HG02884 (cell line): ENCODE results near the gene RBFOX2.
"Not testable (repeated sequence)": the region's sequence is repeated elsewhere in the genome, so short reads cannot be mapped to it uniquely, and the experiment has no call there.

Experiments used
- ATAC-seq: cut with Tn5 transposase; IDR thresholded peaks from one replicate; pipeline ENCODE4 v1.9.1; 2021; ENCODE audit warnings: mild to moderate bottlenecking, moderate library complexity; ENCODE audit not compliant: unreplicated experiment

RBFOX2 gene

GRCh38 chr22:35838855-35839576 is 189.6 kb downstream of the RBFOX2 start:
- ATAC-seq = no peak

DNA sequence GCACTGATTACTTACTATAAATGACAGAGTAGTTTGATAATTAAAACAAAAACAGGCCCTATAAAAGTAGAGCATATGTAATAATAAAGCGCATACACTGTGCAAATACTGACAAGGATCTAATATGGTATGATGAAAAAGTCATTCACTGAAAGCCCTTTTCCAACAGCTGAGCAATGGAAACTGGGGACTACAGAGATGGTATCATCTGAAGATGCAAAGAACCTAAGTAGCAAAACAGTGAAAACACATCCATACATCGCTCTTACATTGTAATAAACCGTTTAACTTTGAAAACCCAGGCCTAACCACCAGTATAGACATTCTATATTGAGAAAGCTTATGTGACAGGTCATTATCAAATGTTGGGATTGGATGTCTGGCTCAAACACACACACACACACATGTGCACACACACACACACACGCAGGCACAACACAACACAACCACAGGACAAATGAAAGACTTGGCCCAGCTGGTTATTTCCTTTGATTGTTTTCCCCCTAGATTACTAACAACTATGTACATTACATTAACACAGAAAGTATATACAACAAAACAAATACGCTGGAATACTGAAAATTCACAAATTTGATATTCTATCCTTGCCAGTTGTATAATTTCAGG is 191.4 kb downstream of the RBFOX2 start:
- no peak for ATAC-seq

- ATAC-seq = no peak
Measured at GRCh38 chr22:35835998-35836691, 192.5 kb downstream of the RBFOX2 start.

- ATAC-seq = no peak
Measured at GRCh38 chr22:35835267-35835997, 193.2 kb downstream of the RBFOX2 start.

- no peak for ATAC-seq
Measured at GRCh38 chr22:35834061-35834460, 194.6 kb downstream of the RBFOX2 start.

- ATAC-seq = no peak
Measured at GRCh38 chr22:35830305-35830704, 198.3 kb downstream of the RBFOX2 start.

DNA sequence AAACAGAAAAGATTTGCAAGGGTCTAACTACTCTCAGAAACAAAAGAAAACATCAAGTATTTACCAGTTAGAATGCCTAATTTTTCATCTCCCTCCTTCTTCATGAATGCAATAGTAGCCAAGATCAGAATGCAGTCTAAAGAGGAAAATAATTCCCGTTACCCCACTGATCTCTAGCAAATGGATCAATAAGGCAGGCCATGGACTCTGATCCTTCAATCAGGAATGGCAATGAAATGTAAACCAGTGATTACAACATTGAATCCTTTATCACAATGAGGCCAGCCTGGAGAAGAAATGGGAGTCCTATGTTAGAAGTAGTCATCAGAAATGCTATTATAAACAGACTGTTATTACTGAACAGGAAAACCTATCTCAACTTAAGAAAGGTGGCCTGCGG is 204.4 kb downstream of the RBFOX2 start:
- no peak for ATAC-seq

- ATAC-seq = no peak
Measured at GRCh38 chr22:35821654-35822053, 207.0 kb downstream of the RBFOX2 start.

- ATAC-seq = no peak
Measured at GRCh38 chr22:35819421-35819820, 209.2 kb downstream of the RBFOX2 start.

DNA sequence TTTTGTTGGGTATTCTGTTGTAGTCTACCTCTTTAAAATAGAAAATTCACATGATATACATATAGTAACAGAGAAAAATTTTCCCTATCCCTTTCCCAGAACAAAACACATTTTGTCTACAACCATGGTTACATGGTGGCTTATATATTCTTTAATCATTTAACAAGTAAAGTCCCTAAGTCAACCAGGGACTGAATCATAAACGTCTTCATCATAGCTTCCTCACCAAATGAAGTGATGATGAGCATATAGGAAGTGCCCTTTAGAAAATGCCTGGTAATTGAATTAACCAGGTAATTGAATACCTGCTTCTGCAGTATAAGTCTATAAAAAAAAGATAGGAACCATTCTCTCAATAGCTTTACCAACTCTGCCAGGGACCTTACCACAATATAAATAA is 209.7 kb downstream of the RBFOX2 start:
- ATAC-seq = no peak

DNA sequence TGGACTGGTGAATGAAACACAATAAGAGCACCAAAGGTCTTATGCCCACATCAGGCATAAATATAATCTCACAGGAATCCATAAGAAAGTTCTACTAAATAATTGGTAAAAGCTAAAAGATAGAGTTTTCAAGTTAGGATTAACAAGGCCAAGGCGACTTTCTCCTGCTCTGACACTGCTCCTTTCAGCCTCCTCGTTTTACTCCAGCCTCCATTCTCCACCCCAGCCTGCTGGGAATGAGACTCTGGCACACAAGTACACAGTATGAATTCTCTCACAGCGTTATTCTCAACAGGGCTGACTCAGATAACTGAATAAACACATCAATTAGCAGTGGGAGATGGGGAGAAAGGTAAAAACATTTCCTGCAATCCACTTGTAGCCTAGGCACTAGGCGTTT is 216.0 kb downstream of the RBFOX2 start:
- no peak for ATAC-seq

DNA sequence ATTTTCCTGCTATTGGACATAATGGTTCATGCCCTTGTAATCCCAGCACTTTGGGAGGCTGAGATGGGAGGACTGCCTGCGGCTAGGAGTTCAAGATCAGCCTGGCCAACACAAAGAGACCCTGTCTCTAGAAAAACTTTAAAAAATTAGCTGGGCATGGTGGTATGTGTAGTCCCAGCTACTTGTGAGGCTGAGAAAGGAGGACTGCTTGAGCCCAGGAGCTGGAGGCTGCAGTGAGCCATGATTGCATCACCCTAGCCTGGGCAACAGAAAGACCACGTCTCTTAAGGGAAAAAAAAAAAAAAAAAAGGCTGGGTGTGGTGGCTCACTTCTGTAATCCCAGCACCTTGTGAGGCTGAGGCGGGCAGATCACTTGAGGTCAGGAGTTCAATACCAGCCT is 217.0 kb downstream of the RBFOX2 start:
- ATAC-seq = no peak

- ATAC-seq = no peak
Measured at GRCh38 chr22:35809816-35810215, 218.8 kb downstream of the RBFOX2 start.

DNA sequence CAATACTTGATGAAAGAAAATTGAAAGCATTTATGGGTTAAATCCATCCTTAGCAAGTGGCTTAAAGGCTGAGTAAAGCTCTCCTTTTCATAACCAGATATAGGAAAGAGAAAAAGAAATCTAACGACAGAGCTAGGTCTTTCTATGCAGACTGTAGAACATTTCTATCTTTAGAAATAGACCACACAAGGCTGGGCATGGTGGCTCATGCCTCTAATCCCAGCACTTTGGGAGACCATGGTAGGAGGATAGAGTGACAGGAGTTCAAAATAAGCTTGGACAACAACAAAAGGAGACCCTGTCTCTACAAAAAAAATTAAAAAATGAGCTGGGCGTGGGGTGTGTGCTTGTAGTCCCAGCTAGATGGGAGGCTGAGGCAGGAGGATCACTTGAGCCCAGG is 220.2 kb downstream of the RBFOX2 start:
- ATAC-seq = no peak

DNA sequence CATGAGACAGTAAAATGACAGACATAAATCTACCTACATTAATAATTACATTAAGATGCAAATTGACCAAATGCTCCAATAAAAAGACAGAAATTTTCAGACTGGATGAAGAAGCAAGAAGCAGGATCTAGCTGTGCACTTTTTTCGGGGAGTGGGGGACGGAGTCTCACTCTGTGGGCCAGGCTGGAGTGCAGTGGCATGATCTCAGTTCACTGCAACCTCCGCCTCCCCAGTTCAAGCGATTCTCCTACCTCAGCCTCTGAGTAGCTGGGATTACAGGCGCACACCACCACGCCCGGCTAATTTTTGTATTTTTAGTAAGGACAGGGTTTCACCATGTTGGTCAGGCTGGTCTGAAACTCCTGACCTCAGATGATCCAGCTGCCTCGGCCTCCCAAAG is 222.0 kb downstream of the RBFOX2 start:
- ATAC-seq = not testable (repeated sequence)

- ATAC-seq = no peak
Measured at GRCh38 chr22:35805466-35805865, 223.2 kb downstream of the RBFOX2 start.

GRCh38 chr22:35804421-35804820 is 224.2 kb downstream of the RBFOX2 start:
- ATAC-seq = no peak

GRCh38 chr22:35802885-35803284 is 225.7 kb downstream of the RBFOX2 start:
- no peak for ATAC-seq

- ATAC-seq = not testable (repeated sequence)
Measured at GRCh38 chr22:35801301-35801700, 227.3 kb downstream of the RBFOX2 start.

DNA sequence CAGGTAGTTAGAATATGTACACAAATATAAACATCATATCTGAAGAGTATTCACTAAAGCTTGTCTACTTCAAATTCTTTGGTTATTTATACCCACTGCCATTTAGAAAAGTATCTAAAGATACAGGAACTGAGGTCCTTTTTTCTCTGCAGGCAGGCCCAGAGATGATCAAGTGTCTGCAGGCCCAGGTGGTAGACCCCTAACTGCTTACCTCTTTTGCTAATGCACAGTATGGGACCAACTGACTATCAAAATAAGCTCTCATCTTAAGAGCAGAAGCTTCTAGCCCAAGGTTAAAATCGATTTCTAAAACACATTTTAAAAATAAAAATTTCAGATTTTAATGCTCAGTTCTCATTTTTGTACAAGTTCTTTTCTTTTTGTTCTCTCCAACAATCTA is 229.5 kb downstream of the RBFOX2 start:
- ATAC-seq = no peak

GRCh38 chr22:35797411-35797810 is 231.2 kb downstream of the RBFOX2 start:
- no peak for ATAC-seq
